GM18868 (cell line): ENCODE results near the gene ZSCAN25.
"Not testable (repeated sequence)": the region's sequence is repeated elsewhere in the genome, so short reads cannot be mapped to it uniquely, and the experiment has no call there.

ENCODE experiments used
- ATAC-seq: cut with Tn5 transposase; IDR thresholded peaks from one replicate; pipeline ENCODE4 v1.9.1; 2021; ENCODE audit warnings: mild to moderate bottlenecking, moderate library complexity; ENCODE audit not compliant: unreplicated experiment

Gene ZSCAN25

GRCh38 chr7:99617192-99617781 lies 541 bp downstream of the ZSCAN25 start:
- ATAC-seq, result no peak

GRCh38 chr7:99618726-99619125 lies 2.0 kb downstream of the ZSCAN25 start:
- no peak for ATAC-seq

- ATAC-seq, result no peak
Measured at GRCh38 chr7:99619571-99620130, 2.9 kb downstream of the ZSCAN25 start.

- no peak for ATAC-seq
Measured at GRCh38 chr7:99621271-99621670, 4.5 kb downstream of the ZSCAN25 start.

- ATAC-seq, result no peak
Measured at GRCh38 chr7:99622596-99622995, 5.8 kb downstream of the ZSCAN25 start.

GRCh38 chr7:99623091-99623693 lies 6.4 kb downstream of the ZSCAN25 start:
- no peak for ATAC-seq

- ATAC-seq, result no peak
Measured at GRCh38 chr7:99623702-99624447, 7.1 kb downstream of the ZSCAN25 start.

- ATAC-seq, result no peak
Measured at GRCh38 chr7:99624484-99624883, 7.7 kb downstream of the ZSCAN25 start.

- ATAC-seq, result no peak
Measured at GRCh38 chr7:99625321-99625720, 8.6 kb downstream of the ZSCAN25 start.

- no peak for ATAC-seq
Measured at GRCh38 chr7:99625961-99626360, 9.2 kb downstream of the ZSCAN25 start.

- no peak for ATAC-seq
Measured at GRCh38 chr7:99626661-99627060, 9.9 kb downstream of the ZSCAN25 start.

GRCh38 chr7:99627513-99627912 lies 10.8 kb downstream of the ZSCAN25 start:
- no peak for ATAC-seq

- no peak for ATAC-seq
Measured at GRCh38 chr7:99628471-99629465, 12.0 kb downstream of the ZSCAN25 start.

- ATAC-seq, result no peak
Measured at GRCh38 chr7:99629643-99630042, 12.9 kb downstream of the ZSCAN25 start.

- ATAC-seq, result no peak
Measured at GRCh38 chr7:99631295-99632109, 14.8 kb downstream of the ZSCAN25 start.

GRCh38 chr7:99637414-99637813 lies 20.7 kb downstream of the ZSCAN25 start:
- not testable (repeated sequence) for ATAC-seq

- ATAC-seq, result no peak
Measured at GRCh38 chr7:99638731-99639130, 22.0 kb downstream of the ZSCAN25 start.

GRCh38 chr7:99639267-99639666 lies 22.5 kb downstream of the ZSCAN25 start:
- ATAC-seq, result no peak

- ATAC-seq, result no peak
Measured at GRCh38 chr7:99642027-99642426, 25.3 kb downstream of the ZSCAN25 start.

GRCh38 chr7:99643464-99643863 lies 26.7 kb downstream of the ZSCAN25 start:
- no peak for ATAC-seq
